Suppressor macrophage treated with lipopolysaccharide for 1 hour (primary cell): Measurements from ENCODE around the gene APOE.
"Not testable (repeated sequence)": the region's sequence is repeated elsewhere in the genome, so short reads cannot be mapped to it uniquely, and the experiment has no call there.

Source experiments
- DNase-seq, 3 donors: peaks; one replicate each; pipeline ENCODE4 v3.0.0-alpha.2; 2020 to 2022

The APOE gene

DNA sequence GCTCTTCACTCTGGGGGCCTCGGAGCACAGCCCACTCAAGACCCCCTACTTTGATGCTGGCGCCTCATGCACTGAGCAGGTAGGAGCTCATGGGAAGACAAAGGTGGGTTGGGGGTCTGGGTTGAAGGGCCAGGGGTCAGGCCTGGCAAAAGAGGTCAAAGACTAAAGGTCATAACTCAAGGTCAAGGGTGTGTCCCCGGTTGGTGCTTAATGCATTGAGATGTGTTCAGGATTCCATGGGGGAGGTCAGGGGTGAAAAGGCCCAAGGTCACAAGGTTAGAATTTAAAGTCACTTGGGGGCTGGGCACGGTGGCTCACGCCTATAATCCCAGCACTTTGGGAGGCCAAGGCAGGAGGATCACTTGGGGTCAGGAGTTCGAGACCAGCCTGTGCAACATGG lies 19.5 kb upstream of the APOE start:
- DNase-seq = no peak

DNA sequence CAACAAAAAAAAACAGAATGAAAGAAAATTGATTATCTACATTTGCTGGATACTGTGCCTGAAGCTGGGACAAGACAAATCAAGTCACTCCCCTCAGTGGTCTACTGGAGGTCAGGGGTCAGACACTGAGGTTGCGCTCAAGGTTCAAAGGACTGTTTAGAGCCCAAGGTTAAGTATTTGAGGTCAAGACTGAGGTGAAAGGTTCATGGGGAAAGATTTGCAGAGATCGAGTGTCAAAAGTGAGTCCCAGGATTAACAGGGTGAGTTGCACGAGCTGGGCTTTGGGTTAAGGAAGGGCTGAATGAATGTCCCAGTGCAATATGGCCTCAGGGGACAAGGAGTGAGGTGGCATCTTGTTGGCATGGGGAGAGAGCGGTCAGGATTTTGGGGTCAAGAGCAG lies 17.9 kb upstream of the APOE start:
- no peak for DNase-seq

DNA sequence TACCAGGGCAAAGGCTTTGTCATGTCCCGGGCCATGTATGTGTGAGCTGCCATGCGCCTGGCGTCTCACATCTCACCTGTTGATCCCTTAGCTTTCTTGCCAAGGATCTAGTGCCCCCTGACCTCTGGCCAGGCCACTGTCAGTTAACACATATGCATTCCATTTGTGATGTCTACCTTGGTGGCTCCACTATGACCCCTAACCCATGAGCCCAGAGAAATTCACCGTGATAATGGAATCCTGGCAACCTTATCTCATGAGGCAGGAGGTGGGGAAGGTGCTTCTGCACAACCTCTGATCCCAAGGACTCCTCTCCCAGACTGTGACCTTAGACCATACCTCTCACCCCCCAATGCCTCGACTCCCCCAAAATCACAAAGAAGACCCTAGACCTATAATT lies 17.3 kb upstream of the APOE start:
- not testable (repeated sequence) for DNase-seq

DNA sequence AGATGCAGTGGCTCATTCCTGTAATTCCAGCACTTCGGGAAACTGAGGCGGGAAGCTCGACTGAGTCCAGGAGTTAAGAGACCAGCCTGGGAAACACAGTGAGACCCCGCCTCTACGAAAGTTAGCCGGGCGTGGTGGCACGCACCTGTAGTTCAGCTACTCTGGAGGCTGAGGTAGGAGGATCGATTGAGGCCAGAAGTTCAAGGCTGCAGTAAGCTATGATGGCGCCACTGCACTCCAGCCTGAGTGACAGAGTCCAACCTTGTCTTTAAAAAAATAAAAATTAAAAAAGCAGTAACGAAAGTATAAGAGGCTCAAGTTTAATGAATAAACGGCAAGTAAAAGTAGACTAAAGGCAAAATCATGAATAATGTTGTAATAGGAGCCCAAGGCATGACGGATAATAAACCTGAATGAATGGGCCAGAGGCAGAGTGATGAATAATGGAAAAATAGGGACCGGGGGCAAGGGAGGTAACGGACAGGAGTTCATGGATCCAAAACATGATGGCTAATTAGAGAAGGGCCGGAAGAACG lies 15.7 kb upstream of the APOE start:
- no peak for DNase-seq

DNA sequence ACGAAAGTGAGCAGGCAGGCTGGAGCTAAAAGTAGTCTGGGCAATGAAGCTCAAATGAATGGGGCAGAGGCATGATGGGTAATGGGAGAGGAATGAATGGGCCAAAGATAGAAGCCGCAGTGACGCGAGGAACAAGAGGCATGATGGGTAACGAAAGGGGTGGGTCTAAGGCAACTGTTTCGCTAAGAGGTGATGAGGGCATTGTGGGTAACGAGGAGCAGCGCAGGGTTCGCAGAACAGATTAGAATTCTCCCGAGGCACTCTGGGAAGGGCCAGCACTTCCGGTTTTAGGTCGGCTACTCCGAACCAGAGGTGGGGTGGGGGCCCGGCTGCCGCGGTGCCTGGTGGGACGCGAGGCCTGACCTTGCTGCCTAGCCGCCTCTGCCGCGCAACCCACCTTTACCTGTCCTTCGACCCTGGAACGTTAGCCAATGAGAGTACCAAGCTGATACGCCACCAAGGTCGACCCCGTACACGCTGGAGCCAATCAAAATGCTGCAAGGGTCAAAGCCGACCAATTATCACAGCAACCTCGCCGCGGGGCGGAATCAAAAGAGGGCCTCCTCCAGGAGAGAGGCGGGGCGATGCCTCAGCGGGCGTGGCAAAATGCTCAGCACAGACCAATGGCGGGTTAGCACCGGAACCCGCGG lies 15.1 kb upstream of the APOE start:
- DNase-seq = peak in 2 of 3 donors; percentile 100

DNA sequence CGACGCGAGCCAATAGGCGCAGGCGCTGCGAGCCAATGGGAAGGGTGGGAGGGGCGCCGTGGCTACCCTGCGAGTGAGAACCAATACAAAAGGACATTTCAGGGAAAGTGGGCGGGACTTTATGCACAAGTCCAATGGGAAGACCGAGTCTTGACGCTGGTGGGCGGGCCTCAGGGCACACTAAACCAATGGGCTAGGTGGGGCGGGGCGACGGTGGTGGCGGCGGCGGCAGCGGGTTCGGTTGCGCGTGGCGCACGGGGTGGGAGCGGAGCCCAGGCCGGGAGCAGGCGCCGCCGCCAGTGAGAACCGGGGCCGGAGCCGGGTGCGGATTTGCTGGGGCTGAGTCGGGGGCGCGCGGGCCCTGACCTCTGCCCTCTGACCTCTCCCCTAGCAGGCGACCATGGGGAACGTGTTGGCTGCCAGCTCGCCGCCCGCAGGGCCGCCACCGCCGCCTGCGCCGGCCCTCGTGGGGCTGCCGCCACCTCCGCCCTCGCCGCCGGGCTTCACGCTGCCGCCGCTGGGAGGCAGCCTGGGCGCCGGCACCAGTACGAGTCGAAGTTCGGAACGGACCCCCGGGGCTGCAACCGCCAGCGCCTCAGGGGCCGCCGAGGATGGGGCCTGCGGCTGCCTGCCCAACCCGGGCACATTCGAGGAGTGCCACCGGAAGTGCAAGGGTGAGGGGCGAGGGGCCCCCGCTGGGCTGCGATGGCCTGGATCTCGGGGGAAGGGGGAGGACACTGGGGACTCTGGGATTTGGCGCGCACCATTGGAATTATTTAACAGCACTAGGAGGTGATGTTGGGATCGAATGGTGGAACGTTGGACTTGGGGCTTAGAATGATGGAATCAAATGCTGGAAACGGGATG lies 14.3 kb upstream of the APOE start, which contains the start of gene TOMM40:
TOMM40 (plus strand) TSS at position 239 of the 867 bp plus-strand sequence; CDS start at position 401, 162 bp downstream.
- peak in 1 of 3 donors; percentile 100 for DNase-seq

DNA sequence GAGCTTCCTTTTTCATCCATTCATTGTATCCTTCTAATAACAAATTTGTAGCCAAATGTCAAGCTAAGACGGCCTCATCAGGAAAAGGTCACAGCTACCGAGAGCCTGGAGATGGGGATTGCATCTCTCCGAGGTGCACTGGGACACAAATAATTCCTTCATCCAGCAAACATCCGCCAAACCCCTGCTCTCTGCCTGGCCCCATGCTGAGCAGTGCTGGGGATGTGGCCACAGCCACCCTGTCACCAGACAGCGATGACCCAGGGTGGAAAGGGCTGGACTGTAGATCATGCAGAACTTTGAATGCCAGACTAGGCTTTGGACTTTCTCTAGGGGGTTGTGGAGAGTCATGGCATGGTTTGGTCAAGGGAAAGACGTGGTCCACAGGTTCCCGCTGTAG lies 12.7 kb upstream of the APOE start:
- no peak for DNase-seq

DNA sequence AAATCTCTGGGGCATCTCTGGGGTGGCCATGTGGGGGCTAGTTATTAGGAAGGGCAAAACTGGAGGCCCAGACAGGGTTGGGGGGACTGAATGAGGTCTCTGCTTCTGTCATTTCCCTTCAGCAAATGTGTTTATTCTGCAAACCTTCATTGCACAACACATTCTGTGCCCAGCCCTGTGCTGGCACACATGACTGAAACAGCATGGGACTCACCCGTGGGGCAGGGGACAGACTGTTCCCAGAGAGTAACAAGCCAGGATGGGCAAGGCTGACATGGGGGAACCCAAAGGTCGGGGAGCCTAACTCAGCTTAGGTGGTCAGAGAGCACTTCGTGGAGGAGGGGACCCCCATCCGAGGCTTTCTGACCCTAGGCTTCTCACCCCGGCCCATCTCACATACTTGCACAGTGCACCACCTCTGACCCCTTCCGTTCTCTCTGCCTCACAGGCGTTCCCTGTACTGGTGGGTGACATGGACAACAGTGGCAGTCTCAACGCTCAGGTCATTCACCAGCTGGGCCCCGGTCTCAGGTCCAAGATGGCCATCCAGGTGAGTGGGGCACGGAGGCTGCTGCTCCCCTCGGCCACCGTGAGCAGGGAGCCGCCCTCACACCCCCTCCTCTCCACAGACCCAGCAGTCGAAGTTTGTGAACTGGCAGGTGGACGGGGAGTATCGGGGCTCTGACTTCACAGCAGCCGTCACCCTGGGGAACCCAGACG lies 12.1 kb upstream of the APOE start:
- DNase-seq = no peak

DNA sequence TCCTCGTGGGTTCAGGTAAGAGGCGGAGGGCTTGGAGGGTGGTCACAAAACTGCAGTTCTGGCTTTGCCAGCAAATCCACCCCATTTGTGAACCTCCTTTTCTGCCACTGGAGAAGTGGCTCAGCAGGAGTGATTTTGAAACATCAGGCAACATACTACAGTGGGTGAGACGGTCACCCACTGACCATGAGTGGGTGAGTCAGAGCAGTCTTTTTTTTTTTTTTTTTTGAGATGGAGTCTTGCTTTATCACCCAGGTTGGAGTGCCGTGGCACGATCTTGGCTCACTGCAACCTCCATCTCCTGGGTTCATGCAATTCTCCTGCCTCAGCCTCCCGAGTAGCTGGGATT lies 11.6 kb upstream of the APOE start:
- DNase-seq = peak; percentile 59 to 64 (median 60)

DNA sequence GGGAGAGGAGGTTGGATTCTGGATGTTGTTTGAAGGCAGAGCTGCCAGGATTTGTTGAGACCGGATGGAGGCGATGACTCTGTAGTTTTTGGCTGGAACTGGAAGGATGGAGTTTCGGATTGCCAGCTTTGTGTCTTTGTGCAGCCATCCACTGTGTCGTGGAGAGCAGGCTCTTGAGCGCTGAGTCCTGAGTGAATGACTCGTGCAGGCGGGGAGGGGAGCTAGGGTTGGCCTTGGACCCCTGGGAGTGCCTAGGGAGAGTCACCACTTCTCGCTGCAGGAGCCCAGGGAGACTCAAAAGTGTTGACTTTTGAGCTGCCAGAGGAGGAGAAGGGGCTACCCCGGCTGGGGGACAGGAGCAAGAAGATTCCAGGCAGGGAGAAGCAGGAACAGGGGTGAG lies 10.7 kb upstream of the APOE start:
- DNase-seq = no peak

DNA sequence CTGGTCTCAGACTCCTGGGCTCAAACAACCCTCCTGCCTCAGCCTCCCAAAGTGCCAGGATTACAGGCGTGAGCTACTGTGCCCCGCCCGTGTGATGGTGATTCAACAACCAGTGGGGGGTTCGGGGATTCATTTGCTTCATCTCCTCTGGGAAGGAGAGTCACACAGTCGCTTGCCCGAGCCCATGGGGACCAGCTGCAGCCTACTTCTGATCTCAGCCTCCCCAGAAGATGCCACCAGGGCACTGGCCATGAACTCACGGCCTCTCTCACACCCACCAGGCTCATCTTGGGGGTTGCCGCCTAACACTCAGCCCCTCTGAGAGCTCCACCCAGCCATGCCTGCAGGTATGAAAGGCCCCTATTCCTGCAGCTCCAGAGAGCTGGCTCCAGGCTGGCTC lies 7.8 kb upstream of the APOE start:
- DNase-seq = no peak

DNA sequence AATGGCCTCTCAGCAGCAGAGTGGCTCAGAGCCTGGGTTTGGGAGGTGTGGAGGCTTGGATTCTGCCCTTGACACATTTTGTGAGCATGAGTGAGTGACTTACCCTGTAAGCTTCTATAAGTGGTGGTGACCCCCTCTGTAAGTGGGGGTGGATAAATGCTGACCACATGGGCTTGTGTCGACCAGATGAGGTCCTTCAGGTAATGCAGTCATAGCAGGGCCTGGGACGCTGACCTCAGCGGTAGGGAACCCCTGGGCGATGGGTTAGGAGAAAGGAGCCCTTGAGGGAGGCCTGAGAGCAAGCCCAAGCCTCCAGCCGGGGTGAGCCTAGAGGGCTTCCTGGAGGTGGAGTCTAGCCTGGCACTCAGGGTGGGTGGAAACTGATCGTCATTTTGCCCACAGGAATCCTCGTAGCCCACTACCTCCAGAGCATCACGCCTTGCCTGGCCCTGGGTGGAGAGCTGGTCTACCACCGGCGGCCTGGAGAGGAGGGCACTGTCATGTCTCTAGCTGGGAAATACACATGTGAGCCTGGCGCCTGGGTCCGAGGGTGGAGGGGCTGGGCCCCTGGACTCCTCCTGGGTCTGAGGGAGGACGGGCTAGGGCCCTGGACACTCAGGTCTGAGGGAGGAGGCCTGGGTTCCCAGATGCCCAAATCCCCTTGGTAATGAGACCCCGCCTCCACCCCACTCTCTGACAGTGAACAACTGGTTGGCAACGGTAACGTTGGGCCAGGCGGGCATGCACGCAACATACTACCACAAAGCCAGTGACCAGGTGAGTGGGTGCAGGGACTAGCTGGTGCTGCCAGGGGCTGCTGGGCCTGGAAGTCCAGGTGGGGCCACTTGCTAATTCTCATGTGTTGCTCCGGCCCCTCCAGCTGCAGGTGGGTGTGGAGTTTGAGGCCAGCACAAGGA lies 5.0 kb upstream of the APOE start:
- no peak for DNase-seq

DNA sequence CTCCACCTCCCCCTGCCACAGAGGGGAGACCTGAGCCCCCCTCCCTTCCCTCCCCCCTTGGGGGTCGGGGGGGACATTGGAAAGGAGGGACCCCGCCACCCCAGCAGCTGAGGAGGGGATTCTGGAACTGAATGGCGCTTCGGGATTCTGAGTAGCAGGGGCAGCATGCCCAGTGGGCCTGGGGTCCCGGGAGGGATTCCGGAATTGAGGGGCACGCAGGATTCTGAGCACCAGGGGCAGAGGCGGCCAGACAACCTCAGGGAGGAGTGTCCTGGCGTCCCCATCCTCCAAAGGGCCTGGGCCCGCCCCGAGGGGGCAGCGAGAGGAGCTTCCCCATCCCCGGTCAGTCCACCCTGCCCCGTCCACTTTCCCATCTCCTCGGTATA lies 2.4 kb upstream of the APOE start:
- DNase-seq = no peak

DNA sequence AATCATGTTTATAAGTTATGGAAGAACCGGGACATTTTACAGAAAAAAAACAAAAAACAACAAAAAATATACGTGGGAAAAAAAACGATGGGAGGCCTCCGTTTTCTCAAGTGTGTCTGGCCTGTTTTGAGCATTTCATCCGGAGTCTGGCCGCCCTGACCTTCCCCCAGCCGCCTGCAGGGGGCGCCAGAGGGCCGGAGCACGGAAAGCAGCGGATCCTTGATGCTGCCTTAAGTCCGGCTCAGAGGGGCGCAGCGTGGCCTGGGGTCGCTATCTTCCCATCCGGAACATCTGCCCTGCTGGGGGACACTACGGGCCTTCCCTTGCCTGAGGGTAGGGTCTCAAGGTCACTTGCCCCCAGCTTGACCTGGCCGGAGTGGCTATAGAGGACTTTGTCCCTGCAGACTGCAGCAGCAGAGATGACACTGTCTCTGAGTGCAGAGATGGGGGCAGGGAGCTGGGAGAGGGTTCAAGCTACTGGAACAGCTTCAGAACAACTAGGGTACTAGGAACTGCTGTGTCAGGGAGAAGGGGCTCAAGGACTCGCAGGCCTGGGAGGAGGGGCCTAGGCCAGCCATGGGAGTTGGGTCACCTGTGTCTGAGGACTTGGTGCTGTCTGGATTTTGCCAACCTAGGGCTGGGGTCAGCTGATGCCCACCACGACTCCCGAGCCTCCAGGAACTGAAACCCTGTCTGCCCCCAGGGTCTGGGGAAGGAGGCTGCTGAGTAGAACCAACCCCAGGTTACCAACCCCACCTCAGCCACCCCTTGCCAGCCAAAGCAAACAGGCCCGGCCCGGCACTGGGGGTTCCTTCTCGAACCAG lies 1.8 kb upstream of the APOE start:
- peak; percentile 67 to 83 (median 77) for DNase-seq

DNA sequence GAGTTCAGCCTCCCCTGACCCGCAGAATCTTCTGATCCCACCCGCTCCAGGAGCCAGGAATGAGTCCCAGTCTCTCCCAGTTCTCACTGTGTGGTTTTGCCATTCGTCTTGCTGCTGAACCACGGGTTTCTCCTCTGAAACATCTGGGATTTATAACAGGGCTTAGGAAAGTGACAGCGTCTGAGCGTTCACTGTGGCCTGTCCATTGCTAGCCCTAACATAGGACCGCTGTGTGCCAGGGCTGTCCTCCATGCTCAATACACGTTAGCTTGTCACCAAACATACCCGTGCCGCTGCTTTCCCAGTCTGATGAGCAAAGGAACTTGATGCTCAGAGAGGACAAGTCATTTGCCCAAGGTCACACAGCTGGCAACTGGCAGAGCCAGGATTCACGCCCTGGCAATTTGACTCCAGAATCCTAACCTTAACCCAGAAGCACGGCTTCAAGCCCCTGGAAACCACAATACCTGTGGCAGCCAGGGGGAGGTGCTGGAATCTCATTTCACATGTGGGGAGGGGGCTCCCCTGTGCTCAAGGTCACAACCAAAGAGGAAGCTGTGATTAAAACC lies 1.1 kb upstream of the APOE start:
- DNase-seq = no peak

DNA sequence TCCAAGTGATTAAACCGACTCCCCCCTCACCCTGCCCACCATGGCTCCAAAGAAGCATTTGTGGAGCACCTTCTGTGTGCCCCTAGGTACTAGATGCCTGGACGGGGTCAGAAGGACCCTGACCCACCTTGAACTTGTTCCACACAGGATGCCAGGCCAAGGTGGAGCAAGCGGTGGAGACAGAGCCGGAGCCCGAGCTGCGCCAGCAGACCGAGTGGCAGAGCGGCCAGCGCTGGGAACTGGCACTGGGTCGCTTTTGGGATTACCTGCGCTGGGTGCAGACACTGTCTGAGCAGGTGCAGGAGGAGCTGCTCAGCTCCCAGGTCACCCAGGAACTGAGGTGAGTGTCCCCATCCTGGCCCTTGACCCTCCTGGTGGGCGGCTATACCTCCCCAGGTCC lies 2.0 kb downstream of the APOE start:
- DNase-seq = no peak

DNA sequence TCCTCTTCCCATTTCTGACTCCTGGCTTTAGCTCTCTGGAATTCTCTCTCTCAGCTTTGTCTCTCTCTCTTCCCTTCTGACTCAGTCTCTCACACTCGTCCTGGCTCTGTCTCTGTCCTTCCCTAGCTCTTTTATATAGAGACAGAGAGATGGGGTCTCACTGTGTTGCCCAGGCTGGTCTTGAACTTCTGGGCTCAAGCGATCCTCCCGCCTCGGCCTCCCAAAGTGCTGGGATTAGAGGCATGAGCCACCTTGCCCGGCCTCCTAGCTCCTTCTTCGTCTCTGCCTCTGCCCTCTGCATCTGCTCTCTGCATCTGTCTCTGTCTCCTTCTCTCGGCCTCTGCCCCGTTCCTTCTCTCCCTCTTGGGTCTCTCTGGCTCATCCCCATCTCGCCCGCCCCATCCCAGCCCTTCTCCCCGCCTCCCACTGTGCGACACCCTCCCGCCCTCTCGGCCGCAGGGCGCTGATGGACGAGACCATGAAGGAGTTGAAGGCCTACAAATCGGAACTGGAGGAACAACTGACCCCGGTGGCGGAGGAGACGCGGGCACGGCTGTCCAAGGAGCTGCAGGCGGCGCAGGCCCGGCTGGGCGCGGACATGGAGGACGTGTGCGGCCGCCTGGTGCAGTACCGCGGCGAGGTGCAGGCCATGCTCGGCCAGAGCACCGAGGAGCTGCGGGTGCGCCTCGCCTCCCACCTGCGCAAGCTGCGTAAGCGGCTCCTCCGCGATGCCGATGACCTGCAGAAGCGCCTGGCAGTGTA lies 2.7 kb downstream of the APOE start:
- DNase-seq = no peak

DNA sequence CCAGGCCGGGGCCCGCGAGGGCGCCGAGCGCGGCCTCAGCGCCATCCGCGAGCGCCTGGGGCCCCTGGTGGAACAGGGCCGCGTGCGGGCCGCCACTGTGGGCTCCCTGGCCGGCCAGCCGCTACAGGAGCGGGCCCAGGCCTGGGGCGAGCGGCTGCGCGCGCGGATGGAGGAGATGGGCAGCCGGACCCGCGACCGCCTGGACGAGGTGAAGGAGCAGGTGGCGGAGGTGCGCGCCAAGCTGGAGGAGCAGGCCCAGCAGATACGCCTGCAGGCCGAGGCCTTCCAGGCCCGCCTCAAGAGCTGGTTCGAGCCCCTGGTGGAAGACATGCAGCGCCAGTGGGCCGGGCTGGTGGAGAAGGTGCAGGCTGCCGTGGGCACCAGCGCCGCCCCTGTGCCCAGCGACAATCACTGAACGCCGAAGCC lies 3.3 kb downstream of the APOE start:
- DNase-seq = no peak

DNA sequence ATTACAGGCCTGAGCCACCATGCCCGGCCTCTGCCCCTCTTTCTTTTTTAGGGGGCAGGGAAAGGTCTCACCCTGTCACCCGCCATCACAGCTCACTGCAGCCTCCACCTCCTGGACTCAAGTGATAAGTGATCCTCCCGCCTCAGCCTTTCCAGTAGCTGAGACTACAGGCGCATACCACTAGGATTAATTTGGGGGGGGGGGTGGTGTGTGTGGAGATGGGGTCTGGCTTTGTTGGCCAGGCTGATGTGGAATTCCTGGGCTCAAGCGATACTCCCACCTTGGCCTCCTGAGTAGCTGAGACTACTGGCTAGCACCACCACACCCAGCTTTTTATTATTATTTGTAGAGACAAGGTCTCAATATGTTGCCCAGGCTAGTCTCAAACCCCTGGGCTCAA lies 4.2 kb downstream of the APOE start:
- no peak for DNase-seq

DNA sequence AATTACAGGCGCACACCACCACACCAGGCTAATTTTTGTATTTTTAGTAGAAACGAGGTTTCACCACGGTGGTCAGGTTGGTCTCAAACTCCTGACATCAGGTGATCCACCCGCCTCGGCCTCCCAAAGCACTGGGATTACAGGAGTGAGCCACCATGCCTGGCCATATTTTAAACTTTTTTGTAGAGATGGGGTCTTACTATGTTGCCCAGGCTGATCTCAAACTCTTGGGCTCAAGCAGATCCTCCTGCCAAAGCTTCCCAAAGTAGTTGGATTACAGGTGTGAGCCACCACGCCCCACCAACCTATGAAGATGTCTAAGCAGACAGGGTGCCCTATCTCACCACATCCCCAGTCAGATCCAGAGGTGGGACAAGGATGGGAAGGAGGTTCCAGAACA lies 6.3 kb downstream of the APOE start:
- DNase-seq = not testable (repeated sequence)
